Measurements from ENCODE around the gene ADD3. TPM values are rescaled to one million over a fixed set of nuclear protein-coding genes. Genes with fewer than 3 reads are reported as not detected.

The ADD3 gene
- total and polyA plus RNA-seq, 11 donors, result 28.8 to 659 (median 97.1) TPM

DNA sequence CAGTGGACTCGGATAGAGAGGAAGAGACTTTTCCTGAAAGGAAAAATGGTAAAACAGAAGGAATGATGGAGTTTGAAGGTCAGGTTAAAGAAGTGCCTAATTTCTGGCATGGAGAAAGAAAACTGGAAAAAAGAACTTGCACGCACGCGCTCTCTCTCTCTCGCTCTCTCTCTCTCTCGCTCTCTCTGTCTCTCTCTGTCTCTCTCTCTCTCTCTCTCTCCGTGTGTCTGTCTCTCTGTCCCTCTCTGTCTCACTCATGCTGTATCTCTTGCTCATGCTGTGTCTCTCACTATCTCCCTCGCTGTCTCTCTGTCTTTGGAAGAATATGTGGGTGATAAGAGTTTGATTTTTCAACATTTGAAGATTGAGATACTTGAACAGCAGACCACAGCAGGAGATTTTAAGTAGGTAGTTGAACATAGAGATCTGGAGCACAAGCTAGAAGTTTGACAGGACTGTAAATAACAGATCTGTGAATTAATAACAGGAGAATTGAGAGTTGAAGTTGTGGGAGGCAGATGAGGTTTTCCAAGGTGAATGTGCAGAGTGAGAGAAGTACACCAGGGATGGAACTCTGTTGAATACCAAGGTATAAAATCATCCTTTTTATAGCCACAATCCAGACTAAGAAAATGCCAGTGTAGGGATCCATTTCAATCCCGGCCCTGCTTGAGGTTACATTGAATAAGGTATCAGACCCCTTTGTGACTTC lies 33.1 kb downstream of the ADD3 start:
- Histone ChIP-seq H3K4me1 (peaks cover 0 to 58% (median 27%) of the 10 kb centered on the region in 12 donors), H3K4me3 (no peak overlapping the region), H3K27me3 (no peaks in the 10 kb centered on the region), H3K36me3 (no peaks in the 10 kb centered on the region), H3K9me3 (no peaks in the 10 kb centered on the region), H3K27ac (peak overlapping the region in 2 of 12 donors; percentile 12 to 16)
- intact Hi-C loops (cut with DNase I), result no loop called here
- ATAC-seq (peak in 2 of 4 donors; percentile 33 to 52), DNase-seq (no peak)
- TF ChIP-seq, protein P1, sequence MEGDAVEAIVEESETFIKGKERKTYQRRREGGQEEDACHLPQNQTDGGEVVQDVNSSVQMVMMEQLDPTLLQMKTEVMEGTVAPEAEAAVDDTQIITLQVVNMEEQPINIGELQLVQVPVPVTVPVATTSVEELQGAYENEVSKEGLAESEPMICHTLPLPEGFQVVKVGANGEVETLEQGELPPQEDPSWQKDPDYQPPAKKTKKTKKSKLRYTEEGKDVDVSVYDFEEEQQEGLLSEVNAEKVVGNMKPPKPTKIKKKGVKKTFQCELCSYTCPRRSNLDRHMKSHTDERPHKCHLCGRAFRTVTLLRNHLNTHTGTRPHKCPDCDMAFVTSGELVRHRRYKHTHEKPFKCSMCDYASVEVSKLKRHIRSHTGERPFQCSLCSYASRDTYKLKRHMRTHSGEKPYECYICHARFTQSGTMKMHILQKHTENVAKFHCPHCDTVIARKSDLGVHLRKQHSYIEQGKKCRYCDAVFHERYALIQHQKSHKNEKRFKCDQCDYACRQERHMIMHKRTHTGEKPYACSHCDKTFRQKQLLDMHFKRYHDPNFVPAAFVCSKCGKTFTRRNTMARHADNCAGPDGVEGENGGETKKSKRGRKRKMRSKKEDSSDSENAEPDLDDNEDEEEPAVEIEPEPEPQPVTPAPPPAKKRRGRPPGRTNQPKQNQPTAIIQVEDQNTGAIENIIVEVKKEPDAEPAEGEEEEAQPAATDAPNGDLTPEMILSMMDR (IDR thresholded peaks at IDR 0.05), result no peak
- no peak for TF ChIP-seq POLR2A (IDR thresholded peaks at IDR 0.05)
- WGBS, 4 donors, result 67 to 80% (median 74%) methylated on average over 9 of the region's 9 CpGs

DNA sequence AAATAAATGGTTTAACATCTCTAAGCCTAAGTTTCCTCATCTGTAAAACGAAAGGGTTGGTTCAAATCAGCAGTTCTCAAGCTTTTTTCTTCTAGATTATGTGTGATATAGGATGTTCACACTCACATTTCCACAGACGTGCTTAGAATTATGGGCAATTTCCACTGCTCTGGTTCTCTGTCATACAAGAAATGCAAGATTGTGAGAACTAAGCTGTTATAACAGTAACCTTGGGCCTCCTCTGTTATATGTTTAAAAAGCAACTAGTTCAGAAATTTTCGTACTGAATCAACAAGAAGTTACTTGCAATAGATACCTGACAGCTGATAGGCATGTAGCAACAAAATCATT lies 33.7 kb downstream of the ADD3 start:
- 61 to 69% (median 66%) methylated on average over 3 of the region's 3 CpGs for WGBS, 4 donors
- intact Hi-C loops (cut with DNase I), result no loop called here
- H3K4me1 ChIP-seq, result peaks cover 0 to 57% (median 27%) of the 10 kb centered on the region in 12 donors
- no peaks in the 10 kb centered on the region for H3K36me3 ChIP-seq
- no peak overlapping the region for H3K4me3 ChIP-seq
- DNase-seq (no peak), ATAC-seq (no peak)
- TF ChIP-seq POLR2A (IDR thresholded peaks at IDR 0.05), result no peak
- TF ChIP-seq, protein P1 (IDR thresholded peaks at IDR 0.05), result no peak
- peak overlapping the region in 2 of 12 donors; percentile 12 to 16 for H3K27ac ChIP-seq
- no peaks in the 10 kb centered on the region for H3K27me3 ChIP-seq
- no peaks in the 10 kb centered on the region for H3K9me3 ChIP-seq

DNA sequence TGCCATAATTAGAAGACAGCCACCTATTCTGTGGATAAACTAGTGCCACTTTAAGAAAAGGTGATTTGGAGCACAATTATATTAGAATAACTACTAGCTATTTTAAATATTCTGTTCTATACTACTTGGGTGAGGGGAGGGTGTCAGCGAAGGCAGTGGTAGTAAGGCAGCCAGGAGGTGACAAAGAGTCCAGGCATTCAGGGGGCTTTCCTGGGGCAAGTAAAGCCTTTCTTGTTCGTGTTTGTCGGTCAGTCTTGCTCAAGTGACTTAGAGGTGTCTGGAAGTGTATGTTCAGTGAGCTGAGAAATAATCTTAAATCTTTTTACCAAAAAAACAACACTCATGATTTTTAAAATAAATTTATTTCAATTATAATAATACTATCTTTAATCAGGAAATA lies 34.4 kb downstream of the ADD3 start:
- Histone ChIP-seq H3K27me3 (no peaks in the 10 kb centered on the region), H3K27ac (peak overlapping the region in 3 of 12 donors; percentile 6 to 23 (median 11)), H3K36me3 (no peaks in the 10 kb centered on the region), H3K4me3 (no peak overlapping the region), H3K4me1 (peaks cover 0 to 56% (median 23%) of the 10 kb centered on the region in 12 donors), H3K9me3 (no peaks in the 10 kb centered on the region)
- TF ChIP-seq, protein P1 (IDR thresholded peaks at IDR 0.05), result no peak
- no peak for TF ChIP-seq POLR2A (IDR thresholded peaks at IDR 0.05)
- intact Hi-C loops (cut with DNase I), result no loop called here
- ATAC-seq (peak in 1 of 4 donors; percentile 27), DNase-seq (no peak)
- WGBS, 4 donors, result 45 to 50% (median 47%) methylated on average over 3 of the region's 3 CpGs

DNA sequence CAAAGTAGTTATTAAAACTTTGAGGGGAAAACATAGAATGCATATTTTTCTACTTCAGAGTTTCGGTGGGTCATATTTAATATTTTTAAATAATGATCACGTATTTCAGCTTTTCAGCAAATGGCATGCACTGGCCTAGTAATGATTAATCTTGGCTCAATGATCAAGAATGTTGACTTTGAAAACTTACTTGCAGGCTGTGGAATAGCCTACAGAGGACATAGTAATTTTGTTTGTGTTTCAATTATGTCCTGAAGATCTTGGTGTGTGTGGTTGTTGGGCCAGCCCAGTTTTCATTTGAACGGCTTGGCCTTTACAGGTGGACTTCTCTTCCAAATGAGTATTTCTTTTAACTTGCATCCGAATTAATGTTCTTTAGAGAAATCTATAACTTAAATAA lies 35.1 kb downstream of the ADD3 start:
- intact Hi-C loops (cut with DNase I), result no loop called here
- TF ChIP-seq, protein P1 (IDR thresholded peaks at IDR 0.05), result no peak
- TF ChIP-seq POLR2A (IDR thresholded peaks at IDR 0.05), result no peak
- Histone ChIP-seq H3K4me1 (peaks cover 0 to 54% (median 22%) of the 10 kb centered on the region in 12 donors), H3K27me3 (no peaks in the 10 kb centered on the region), H3K9me3 (peaks cover 0 to 4% (median 0%) of the 10 kb centered on the region in 12 donors), H3K4me3 (no peak overlapping the region), H3K27ac (no peak overlapping the region), H3K36me3 (no peaks in the 10 kb centered on the region)
- 90 to 95% (median 93%) methylated on average over 4 of the region's 4 CpGs for WGBS, 4 donors
- ATAC-seq, result no peak
- no peak for DNase-seq

Measured in heart left ventricle (tissue), 16 donors.